NCI-H146 (cell line): ENCODE measurements around the gene ODAD3.

Experiments
- DNase-seq: peaks from one replicate; lab custom pipeline; 2025; lab: John Stamatoyannopoulos, UW

The ODAD3 gene

DNA sequence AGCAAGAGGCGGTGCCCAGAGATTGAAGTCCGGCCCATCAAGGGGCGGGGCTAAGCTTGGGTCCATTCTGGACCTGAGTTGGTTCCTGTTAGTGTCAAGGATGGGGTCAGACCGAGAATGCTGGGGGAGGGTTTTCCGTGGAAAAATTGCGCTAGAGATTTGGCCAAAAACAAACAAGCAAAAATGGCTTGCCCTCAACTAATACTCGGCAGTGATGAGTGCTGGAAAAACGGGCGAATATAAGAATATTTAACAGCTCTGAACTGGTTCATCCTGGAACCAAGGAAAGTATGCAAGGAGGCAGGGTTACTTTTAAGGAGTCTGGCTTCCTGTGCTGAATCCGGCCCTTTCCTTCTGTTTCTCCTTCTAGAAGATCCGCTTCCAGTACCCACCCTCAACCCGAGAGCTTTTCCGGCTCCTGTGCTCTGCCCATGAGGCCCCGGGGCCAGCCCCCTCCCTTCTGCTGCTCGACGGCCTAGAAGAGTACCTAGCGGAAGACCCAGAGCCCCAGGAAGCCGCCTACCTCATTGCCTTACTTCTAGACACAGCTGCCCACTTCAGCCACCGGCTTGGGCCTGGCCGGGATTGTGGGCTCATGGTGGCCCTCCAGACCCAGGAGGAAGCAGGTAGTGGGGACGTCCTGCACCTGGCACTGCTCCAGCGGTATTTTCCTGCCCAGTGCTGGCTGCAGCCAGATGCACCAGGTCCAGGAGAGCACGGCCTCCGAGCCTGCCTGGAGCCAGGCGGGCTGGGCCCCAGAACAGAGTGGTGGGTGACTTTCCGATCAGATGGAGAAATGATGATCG is 59.6 kb downstream of the ODAD3 start:
- peak; percentile 71 for DNase-seq

DNA sequence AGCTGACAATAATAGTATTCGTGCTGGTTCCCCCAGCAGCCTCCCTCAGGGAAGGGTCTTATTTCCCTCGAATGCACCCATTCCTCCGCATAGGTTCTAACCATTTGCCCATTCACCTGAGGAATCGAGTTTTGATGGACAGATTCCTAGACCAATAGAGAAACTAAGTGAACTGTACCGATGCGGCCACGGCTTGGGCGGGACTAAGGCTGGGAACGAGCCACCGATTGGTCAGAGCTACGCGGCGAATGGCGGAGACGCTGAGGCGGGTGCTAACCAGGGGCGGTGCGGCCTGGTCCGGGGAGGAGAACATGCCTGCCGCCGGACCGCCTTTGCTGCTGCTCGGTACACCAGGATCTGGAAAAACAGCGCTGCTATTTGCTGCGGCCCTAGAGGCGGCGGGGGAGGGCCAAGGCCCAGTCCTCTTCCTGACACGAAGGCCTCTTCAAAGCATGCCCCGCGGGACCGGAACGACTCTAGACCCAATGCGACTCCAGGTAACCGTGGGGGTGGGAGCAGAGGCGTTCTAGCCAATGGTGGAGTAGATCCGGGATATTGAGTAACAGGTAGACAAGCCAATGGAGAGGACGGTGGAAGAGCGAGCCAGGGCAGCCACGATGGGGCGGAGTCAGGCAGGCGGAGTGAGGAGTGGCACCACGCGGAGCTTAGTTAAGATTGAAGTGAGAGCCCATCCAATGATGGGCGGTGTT is 60.3 kb downstream of the ODAD3 start, which contains the start of gene SWSAP1:
Gene SWSAP1, plus strand, starts transcription at position 234 of the 710 bp plus-strand sequence. Its CDS starts 15 bp downstream, at position 249.
- DNase-seq = peak; percentile 100

GRCh38 chr19:11373885-11374432 is 61.0 kb downstream of the ODAD3 start:
- DNase-seq = no peak

- peak; percentile 94 for DNase-seq
These were observed 61.6 kb downstream of the ODAD3 start for GRCh38 chr19:11373166-11373884.

DNA sequence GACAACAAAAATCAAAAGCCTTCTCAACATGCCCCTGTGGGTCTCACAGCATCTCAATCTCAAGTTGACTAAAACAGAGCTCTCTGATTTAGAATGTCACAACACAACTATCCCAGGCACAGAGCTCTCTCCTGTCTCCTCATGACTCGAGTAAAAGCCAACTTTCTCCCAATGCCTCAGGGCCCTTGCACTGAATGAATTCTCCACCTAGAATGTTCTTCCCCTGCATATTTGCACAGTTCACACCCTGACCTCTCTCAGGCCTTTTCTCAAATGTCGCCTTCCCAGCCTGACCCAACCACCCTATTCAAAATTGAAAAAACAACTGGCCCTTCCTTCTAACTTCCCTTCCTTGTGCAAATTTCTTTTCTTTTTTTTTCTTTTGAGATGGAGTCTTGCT is 64.2 kb downstream of the ODAD3 start:
- DNase-seq = no peak
